Osteoblast (primary cell): ENCODE data around the gene CTNNAL1. TPM values are rescaled to one million over a fixed set of nuclear protein-coding genes. Genes with fewer than 3 reads are reported as not detected.

ENCODE experiments used
- DNase-seq: peaks from one replicate; pipeline ENCODE4 v3.0.0; 2011; ENCODE audit warnings: low spot score, mixed read lengths; ENCODE audit not compliant: insufficient read length; ENCODE audit errors: missing footprints
- H2AFZ ChIP-seq: 2 replicates; pipeline ENCODE4 v1.6.0; 2011; ENCODE audit warnings: mild to moderate bottlenecking, low read length
- H3K27ac ChIP-seq: 2 replicates; pipeline ENCODE4 v1.5.1; 2011; ENCODE audit warnings: mild to moderate bottlenecking, low read depth, low read length, moderate library complexity
- H3K27me3 ChIP-seq: 2 replicates; pipeline ENCODE4 v1.6.0; 2012; ENCODE audit warnings: mild to moderate bottlenecking, control low read depth, inconsistent platforms, low read length, moderate library complexity; ENCODE audit not compliant: insufficient read depth
- H3K36me3 ChIP-seq: 2 replicates; pipeline ENCODE4 v1.5.1; 2011; ENCODE audit warnings: mild to moderate bottlenecking, low read length, control low read depth, moderate library complexity; ENCODE audit not compliant: insufficient read depth
- H3K4me1 ChIP-seq: 2 replicates; pipeline ENCODE4 v1.5.1; 2011; ENCODE audit warnings: mild to moderate bottlenecking, low read length, control low read depth, moderate library complexity; ENCODE audit not compliant: insufficient read depth
- H3K4me2 ChIP-seq: 2 replicates; pipeline ENCODE4 v1.6.0; 2011; ENCODE audit warnings: mild to moderate bottlenecking, low read length; ENCODE audit not compliant: insufficient read depth
- H3K4me3 ChIP-seq: fragments of 200-600 bp; sonication (generic); 3 replicates; pipeline ENCODE4 v1.5.1; 2012; ENCODE audit warnings: mild to moderate bottlenecking, low read length, inconsistent platforms; ENCODE audit not compliant: insufficient read depth
- H3K79me2 ChIP-seq: 2 replicates; pipeline ENCODE4 v1.6.0; 2012; ENCODE audit warnings: mild to moderate bottlenecking, low read length, control low read depth, inconsistent platforms; ENCODE audit not compliant: insufficient read depth
- H3K9me3 ChIP-seq: 2 replicates; pipeline ENCODE4 v1.5.1; 2011; ENCODE audit warnings: low read depth, low read length, control low read depth
- H4K20me1 ChIP-seq: 2 replicates; pipeline ENCODE4 v1.6.0; 2012; ENCODE audit warnings: mild to moderate bottlenecking, low read length, control low read depth; ENCODE audit not compliant: insufficient read depth
- CTCF ChIP-seq: IDR thresholded peaks from 2 replicates; pipeline ENCODE4 v1.5.1; 2011; ENCODE audit warnings: mild to moderate bottlenecking, low read depth, low read length, moderate library complexity; ENCODE audit errors: extremely low read depth
- total RNA-seq: library from RNA; depleted of rRNA; stranded (reverse); fragments of >200 nt; gene quantifications from 2 replicates; pipeline ENCODE4 v1.2.3, GENCODE V29; 2012

Gene CTNNAL1
- total RNA-seq, 1 donor: 118 TPM

GRCh38 chr9:108991479-108991878 is 21.8 kb downstream of the CTNNAL1 start:
- Histone ChIP-seq H3K9me3 (no peaks in the 10 kb centered on the region), H4K20me1 (peaks cover 11% of the 10 kb centered on the region), H2AFZ (no peak overlapping the region), H3K4me1 (peaks cover 4% of the 10 kb centered on the region), H3K79me2 (peaks cover 27% of the 10 kb centered on the region), H3K4me3 (no peak overlapping the region), H3K27me3 (no peaks in the 10 kb centered on the region), H3K27ac (peak overlapping the region; percentile 54), H3K4me2 (no peak overlapping the region), H3K36me3 (peaks cover 36% of the 10 kb centered on the region)
- no peak for DNase-seq
- no peak for TF ChIP-seq CTCF

GRCh38 chr9:108983885-108984284 is 29.4 kb downstream of the CTNNAL1 start:
- TF ChIP-seq CTCF: no peak

GRCh38 chr9:108980893-108981292 is 32.4 kb downstream of the CTNNAL1 start:
- DNase-seq: no peak
- TF ChIP-seq CTCF: no peak
- no peaks in the 10 kb centered on the region for H3K79me2 ChIP-seq
- no peaks in the 10 kb centered on the region for H3K27me3 ChIP-seq
- H3K36me3 ChIP-seq: peaks cover 52% of the 10 kb centered on the region
- H3K9me3 ChIP-seq: no peaks in the 10 kb centered on the region
- no peaks in the 10 kb centered on the region for H3K4me1 ChIP-seq
- H3K4me3 ChIP-seq: no peak overlapping the region
- no peaks in the 10 kb centered on the region for H4K20me1 ChIP-seq
- no peak overlapping the region for H2AFZ ChIP-seq
- no peak overlapping the region for H3K27ac ChIP-seq
- H3K4me2 ChIP-seq: no peak overlapping the region

More at GRCh38 chr9:108983885-108984284, 29.4 kb downstream of the CTNNAL1 start:
- DNase-seq: no peak
- H3K79me2 ChIP-seq: no peaks in the 10 kb centered on the region
- no peaks in the 10 kb centered on the region for H4K20me1 ChIP-seq
- H3K27ac ChIP-seq: no peak overlapping the region
- no peak overlapping the region for H2AFZ ChIP-seq
- H3K4me2 ChIP-seq: no peak overlapping the region
- no peaks in the 10 kb centered on the region for H3K27me3 ChIP-seq
- no peaks in the 10 kb centered on the region for H3K4me1 ChIP-seq
- H3K4me3 ChIP-seq: no peak overlapping the region
- H3K9me3 ChIP-seq: no peaks in the 10 kb centered on the region
- peaks cover 45% of the 10 kb centered on the region for H3K36me3 ChIP-seq

GRCh38 chr9:108978205-108978604 is 35.1 kb downstream of the CTNNAL1 start:
- Histone ChIP-seq H3K79me2 (no peaks in the 10 kb centered on the region), H3K27ac (no peak overlapping the region), H3K27me3 (no peaks in the 10 kb centered on the region), H3K9me3 (no peaks in the 10 kb centered on the region), H4K20me1 (no peaks in the 10 kb centered on the region), H3K4me2 (no peak overlapping the region), H3K4me3 (no peak overlapping the region), H3K36me3 (peaks cover 47% of the 10 kb centered on the region), H3K4me1 (no peaks in the 10 kb centered on the region), H2AFZ (no peak overlapping the region)
- TF ChIP-seq CTCF: no peak
- DNase-seq: no peak
